Renal pelvis (tissue), 4 donors: ENCODE data around the gene BCAR3. TPM values are rescaled to one million over a fixed set of nuclear protein-coding genes. Genes with fewer than 3 reads are reported as not detected.

ENCODE experiments used
- DNase-seq: peaks from one replicate; pipeline ENCODE4 v3.0.0-alpha.2; 2013
- polyA plus RNA-seq, 3 donors: library from polyadenylated mRNA; unstranded; fragments of 120-200 nt; gene quantifications; one replicate each; pipeline ENCODE4 v1.2.1, GENCODE V29; 2013; ENCODE audit not compliant: insufficient read length in 3 of 3

The BCAR3 gene
- polyA plus RNA-seq, 3 donors, result 21.9 to 23.1 (median 23.1) TPM

DNA sequence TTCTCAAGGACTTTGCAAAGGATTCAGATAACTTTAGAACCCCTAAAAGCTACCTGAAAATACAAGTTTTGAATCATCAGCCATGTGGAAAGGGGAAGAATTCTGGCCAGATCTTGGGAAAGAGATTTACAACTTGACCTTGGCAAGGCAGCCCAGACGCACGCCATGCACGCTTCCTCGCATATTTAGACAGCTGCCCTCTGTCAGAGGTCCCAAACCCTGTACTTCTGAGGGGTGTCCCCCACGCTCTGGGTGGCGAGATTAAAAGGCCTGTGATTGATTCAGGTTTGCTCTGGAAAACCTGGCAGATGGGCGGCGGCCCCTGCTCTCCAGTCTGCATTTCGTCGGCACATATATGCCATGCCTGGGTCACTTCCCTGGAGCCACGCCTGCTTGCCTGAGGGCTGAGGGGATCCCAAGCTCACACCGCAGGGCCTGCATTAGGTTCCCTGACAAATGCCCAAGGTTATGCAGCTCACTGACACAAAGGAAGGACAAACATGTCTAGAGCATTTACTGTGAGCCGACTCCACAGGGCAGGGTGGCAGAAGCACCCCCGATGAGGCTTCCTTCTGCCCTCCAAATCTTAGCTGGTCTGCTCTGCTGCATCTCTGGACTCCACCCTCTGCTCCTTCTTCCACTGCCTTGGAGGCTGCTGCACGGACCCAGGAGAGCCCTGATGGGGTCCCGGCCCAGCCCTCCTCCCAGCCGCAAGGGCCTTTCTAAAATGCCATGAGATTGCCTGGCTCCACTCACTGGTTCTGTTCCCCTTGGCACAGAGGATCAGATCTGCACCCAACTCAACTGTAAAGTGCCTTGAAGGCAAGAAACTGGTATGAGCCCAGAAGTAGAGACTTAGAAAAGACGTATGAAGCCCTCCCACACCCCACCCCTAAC is 103.9 kb downstream of the BCAR3 start:
- DNase-seq, result no peak

DNA sequence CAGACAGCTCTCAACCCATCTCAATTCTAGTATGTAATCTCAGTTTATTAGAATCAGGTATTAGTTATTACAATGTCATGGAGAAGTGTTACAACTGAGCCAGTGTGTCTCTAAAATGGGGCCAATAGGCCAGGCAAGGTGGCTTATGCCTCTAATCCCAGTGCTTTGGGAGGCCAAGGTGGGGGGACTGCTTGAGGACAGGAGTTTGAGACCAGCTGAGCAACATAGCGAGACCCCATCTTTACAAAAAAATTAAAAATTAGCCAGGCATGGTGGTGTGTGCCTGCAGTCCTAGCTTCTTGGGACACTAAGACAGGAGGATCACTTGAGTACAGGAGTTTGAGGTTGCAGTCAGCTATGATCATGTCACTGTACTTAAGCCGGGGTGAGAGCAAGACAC is 104.9 kb downstream of the BCAR3 start:
- DNase-seq, result no peak

DNA sequence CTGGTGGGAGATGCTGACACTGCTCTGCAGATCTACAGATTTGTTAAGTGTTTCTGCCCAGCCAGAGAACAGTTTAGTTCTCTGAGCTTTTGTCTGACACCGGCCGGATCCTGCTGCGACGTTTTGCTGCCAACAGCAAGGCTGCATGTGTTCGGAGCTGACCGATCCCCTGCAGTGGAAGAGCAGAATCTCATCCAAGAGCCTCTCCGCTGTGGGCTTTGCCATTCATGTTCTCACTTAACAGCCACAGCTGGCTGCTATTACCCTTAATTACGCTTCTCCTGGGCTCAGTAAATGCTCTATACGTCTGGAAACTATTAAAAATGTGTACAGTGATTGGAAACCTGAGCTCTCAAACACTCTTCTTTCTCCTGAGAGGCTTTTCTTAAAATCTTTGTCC is 105.3 kb downstream of the BCAR3 start:
- no peak for DNase-seq

DNA sequence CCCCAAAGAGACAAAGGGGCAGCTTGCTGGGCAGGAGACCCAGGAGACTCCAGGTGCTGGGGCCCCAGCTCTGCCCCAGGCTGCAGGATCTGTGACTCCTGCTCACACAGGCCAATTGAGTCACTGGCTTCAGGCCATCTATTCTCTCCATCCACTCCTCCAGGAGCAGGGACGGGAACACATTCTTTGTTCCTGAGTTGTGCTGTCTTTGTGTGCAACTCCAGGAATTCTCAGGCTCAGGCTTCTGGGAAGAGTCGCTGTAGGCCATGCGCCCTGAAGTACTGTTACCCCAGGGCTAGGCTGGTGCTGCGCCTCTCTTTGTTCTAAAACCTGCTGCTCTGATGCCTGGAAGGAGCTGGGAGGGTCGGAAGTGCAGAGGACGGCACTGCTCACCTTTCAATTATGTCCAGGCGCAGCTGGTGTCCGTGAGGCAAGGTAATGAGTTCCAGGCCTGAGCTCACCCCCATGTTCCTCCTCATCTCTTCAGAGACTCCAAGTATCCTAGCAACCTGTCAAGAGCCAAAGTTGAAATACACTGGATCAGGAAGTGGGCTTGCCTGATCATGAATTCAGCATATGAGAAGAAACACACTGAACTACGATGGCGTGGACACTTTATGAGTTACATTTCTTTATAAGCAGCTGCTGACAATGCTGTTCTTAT is 105.9 kb downstream of the BCAR3 start:
- DNase-seq, result no peak

DNA sequence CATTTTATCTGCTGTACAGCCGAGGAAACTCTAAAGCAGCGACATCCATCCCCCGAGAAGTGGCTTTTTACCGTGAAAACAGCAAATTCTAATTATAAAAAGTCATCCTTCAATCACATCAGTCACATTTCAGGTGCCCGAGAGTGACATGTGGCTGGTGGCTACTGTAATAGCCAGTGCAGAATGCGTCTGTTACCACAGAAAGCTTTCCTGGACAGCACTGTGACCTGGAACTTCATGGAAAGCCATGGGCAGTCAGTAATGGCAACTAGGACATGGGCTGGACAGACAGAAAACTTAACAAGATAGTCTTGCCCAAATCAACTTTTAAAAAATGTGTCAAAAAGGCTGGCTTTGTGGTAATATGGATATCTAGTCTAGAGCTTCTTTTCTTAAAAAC is 106.6 kb downstream of the BCAR3 start:
- DNase-seq, result no peak

DNA sequence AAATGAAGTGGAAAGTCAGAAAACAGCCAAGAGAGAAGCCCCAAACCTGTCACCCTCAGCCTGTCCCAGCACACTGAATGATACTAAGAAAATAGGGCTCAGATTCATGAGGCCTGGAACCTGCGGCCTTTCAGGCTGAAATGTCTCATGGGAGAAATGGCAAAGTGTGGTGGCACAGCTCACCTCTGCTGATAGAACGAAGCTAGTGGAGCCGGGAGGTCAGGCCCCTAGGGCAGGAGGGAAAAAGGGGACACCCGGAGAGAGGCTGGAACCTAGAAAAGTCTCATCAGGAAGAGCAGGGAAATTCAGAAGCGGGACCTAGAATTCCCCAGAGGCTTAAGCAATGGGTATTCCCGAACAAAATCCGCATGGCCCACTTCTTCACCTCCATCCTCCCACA is 107.1 kb downstream of the BCAR3 start:
- no peak for DNase-seq

DNA sequence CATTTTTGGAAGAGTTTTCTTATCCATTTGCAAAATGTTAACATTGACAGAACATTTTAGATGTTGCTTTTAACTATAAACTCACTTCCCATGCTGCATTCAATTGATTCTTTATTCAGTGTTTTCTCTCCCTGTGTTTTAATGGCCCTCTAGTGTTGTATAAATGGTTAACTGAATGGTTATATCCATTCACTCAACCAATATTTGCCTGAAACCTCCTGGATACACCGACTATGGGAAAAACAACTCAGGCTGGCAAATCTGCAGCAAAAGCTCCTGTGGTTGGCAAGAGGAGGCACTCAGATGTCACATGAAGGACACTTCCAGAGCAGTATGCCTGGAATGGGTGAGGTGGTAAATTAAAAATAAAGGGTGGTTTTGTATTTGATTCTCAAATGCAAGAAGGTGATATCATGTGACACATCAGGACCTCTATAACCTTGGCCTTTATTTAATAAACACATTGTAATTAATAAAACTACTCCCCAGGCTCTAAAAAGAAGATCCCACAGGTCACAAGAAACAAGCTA is 107.6 kb downstream of the BCAR3 start:
- no peak for DNase-seq

DNA sequence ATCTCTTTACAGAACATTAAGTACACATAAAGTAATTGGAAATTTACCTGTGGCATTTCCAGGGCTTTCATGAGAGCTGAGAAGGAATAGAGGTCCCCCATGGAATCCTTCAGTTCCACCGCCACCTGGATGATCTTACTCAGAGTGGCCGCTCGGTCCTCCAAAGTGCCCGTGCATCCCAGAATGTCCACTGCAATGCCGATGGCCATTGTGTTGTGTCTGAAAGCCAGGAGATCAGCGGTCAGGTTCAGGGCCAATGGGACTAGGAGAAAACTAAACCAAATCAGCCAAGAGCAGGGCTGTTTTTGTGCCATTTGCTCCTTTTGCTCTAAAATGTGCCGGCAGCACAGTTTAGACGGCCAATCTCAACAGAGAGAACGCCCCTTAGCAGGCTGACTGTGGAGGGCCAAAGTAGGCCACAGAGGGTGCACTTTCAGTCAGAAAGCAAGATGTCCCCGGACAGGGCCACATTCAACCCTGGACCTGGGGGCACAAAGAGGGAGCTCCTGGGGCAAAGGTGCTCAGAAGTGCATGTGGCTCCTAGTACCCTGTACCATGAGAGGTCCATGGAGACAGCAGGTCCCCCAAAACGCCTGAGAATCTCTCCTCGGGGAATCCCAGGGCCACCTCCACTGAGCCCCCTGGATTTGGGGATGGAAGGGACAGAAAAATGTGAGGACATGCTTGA is 109.9 kb downstream of the BCAR3 start:
- DNase-seq, result no peak

DNA sequence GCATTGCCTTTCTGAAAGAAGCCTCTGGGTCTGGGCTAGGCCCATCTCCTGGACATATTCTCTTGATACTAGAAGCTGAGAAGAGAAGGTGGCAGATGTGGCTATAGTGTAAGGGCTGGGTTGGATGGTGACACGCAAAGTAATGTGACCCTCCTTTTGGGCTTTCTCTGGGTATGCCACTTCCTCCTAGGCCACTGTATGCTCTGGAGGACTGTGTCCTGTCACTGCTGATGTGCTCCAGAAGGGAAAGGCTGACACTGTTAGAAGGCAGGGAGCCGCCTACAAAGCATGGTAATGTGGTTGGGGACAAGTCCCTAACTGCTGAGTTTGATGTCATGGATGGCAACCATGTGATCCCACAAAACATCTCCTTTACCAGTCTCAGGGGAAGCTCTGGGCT is 112.1 kb downstream of the BCAR3 start:
- DNase-seq, result no peak

DNA sequence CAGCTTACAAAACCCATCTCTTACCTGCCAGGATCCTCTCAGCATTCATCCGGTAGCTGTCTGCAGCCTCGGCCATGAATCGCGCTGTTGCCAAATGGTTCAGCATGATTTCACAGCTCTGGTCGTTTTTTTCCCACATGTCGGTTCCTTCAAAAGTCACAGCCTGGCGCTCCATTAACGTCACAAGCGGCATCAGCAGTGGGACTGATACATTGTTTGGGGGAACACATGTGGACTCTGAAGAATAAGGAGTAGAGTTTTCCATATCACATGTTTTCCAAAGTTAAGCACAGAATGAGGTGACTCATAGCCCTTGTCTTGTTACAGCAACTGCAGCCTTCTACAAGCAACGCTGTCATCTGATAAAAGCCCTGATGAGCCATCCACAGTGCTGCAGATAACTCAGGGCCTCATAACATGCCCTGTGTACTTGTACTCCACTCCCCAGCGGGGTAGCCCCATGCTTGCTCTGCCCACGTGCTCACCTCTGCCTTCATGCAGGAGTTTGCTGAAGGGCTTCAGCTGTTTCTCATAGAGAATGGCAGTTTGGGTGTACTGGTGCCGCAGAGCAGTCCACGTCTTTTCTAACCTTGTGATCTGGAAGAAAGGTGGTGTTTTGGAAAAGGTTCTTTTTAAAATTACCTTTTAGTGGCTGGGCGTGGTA is 114.2 kb downstream of the BCAR3 start:
- no peak for DNase-seq

DNA sequence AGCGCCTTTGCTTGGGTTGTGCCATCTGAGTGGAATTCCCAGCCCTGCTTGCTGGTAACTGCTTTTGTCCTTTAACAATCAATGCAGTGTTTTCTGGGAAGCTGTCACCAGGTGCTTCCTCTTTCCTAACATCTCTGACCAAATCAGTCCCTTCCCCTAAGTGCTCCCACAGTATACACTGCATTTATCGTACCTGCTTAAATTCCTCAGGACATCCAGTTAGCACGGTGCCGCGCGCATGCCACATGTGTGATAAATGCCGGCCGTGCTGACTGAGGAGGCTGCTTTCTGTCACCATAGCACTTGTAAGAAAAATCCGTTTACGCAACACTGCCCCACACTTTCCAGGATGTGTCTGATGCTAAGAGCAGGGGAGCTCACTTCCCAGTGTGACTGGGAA is 115.4 kb downstream of the BCAR3 start:
- DNase-seq, result no peak

DNA sequence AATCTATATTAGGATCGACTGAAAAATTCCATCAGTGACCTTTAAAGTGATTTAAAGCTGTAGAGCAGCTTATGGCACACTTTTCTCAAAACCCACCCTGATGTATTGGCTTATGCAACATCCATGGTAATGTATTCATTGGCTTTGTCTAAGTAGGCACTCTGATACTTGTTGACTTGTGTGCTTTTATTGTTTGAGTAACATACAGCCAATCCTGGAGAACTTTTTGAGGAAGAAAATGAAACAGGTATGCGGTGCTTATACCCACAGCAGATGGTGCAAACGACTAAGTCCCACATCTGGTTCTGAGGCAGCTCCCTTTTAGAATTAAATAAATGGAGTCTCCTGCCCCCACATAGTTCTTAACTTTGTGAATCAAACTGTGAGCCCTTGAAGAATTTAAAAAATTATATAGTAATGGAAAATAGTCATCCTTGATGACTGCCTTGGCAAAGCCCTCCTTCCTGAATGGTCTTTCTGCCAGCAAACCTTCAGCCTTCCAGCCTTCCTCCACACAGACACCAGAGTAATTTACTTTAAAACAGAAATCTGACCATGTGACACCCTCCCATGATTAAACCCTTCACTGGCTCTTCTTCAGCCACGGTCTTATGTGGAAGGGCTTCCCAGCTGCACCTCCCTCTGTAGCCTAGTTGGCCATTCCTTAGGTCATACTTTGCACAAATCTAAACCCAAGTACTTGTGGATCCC is 116.0 kb downstream of the BCAR3 start:
- no peak for DNase-seq

DNA sequence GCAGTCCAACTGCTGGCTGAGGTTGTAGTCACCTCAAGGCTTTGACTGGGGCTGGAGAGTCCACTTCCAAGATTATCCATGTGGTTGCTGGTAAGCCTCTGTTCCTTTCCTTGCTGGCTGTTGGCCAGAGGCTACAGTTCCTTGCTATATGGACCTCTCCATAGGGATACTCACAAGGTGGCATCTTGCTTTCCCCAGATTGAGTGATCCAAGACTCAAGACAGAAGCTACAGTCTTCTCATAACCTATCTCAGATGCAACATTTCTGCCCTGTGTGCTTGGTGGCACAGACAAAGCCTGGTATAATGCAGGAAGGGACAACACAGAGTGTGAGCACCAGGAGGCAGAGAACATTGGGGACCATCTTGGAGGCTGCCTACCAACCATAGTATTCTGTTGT is 121.9 kb downstream of the BCAR3 start:
- no peak for DNase-seq

DNA sequence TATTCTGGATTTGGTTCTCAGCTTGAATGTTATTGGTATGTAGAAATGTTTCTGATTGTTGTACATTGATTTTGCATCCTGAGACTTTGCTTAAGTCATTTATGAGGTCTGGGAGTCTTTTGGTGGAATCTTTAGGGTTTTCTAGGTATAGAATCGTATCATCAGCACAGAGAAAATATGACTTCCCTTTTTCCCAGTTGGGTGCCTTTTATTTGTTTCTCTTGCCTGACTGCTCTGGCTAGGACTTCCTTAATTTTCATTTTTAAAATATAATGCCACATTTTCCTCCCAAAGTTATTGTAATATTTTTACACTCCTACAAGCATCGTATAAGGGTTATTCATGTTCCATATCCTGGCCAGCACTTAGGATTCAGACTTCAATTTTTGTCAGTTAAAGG is 122.6 kb downstream of the BCAR3 start:
- DNase-seq, result no peak

DNA sequence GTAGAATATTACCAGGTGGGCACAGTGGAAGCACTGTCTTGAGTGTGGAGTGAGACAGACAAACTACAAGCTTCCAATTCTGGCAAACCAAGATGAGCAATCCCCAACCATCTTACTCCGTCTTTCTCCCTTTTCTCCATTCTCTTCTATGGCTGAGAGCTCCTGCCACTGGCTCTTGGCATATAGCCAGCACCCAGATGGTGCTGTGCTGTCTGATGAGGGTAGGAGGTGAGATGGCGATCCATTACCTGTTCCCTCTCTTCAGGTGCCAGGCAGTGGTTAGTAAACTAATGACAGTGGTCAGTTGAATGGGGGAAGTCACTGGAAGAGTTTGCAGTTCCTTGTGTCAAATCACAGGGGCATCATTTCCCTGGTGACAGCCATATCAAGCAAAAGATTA is 125.3 kb downstream of the BCAR3 start:
- no peak for DNase-seq

DNA sequence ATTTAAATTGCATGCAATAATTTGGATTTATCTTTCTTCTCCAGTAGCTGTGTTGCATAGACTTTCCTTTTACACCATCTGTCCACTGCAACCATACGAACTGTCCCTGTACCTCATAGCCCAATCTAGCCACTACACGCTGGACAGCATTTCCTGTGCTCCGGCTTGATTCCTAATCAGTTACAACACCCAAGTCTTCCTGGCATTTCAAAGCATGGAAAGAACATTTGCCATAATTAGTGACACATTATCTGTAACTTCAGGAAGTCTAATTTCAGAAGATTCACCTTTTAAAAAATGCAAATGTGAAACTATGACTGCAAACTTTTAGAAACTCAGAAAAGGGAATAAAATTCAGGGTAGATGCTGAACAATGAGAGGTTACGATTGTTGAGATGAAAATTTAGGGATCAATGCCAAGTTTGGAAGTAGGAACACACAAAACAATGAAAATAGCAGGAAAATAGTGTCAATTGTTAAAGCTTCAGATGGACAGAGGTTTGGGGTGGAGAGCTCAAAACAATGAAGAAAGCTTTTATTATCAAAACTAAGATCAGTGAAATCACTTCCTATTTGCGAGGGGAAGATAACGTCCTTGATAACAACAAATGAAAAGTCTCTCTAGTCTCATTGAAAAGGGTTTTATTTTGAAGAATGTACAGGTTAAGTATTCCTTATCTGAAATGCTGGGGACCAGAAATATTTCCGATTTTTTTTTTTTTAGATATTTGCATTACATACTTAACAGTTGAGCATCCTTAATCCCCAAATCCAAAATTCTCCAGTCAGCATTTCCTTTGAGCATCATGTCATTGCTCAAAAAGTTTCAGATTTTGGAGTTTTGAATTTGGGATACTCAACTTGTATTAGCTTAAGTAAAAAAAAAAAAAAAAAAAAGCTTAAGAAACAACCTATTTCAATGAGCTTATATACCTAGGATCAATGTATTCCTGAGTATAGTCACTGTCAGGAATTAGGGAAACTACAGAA is 126.5 kb downstream of the BCAR3 start:
- no peak for DNase-seq

DNA sequence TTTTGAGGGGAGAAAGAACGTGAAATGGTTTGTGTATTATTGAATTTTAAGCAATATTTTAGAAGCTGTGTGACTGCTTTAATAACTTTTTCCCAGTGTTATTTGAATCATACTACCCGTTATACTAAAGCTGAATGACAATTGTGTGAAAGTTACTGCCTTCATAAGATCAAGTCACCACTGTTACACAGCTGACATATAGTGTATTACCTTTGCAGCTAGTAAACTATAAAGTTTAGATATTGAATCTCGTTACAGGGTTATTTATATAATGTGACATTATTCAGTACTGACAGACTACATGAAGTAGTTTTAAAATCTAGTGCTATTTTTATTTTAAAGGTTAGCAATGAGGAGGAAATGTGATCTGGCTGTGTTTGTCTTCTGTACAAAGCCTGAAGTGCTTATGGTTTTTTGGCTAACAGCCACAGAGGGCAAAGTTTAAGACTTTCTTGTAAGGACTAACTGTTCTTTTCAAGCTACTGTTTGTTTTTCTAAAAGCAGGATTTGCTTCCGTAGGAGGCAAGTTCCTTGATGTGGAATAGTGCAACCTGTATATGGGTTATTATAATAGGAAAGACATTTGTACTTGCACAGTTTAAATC is 127.6 kb downstream of the BCAR3 start:
- peak; percentile 60 for DNase-seq

DNA sequence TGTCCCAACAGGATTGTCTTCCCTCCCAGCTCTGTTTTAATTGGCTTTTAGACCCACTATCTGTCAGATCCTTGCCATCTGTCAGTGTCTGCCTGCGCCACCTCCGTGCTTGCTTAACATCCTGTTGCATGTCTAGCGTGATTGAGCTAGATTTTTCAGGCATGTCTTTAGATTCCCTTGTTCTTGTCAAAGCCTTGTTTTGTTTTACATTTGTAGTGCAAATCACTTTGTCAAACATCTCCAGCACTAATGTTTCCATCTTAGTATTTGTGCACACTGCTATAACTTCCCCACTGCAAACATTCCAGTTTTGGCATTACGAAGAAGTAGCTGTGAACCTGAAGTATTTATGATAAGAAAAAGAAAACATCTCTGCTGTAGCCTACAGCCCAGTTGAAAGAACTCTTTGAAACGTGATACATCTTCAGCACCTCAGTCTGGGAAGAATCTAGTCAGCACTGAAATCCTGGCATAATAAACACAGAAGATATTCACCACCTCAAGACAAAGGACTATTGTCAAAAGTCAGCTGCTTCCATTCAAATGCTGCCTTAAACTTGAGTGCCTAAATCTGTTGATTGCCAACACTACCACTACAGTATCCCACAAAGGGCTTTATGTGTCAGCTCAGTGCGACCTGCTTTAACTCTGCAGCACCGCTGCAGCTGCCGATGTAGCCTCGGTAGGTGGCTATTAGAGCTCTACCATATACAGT is 128.7 kb downstream of the BCAR3 start:
- DNase-seq, result peak; percentile 21

DNA sequence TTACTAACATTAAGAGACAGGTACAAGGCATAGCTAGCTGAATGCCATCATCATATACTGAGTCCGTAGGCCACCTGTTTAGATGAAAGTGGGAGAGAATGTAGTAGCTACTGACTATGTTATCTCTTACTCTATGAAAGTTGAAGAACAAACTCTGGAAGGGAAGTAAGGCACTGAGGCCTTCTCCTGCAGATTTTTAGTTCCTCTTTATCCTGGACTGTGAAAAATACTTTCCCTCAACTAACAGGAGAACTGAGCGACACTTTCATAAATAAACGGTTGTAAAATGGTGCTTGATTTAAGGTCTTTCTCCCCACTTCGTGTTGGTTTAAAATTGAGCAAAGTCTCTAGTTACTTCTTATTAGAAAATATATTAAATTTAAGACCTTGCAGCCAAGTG is 131.8 kb downstream of the BCAR3 start:
- DNase-seq, result no peak
